HG03135 (cell line): ENCODE results near the gene HS3ST3B1.

Experiments used
- ATAC-seq: cut with Tn5 transposase; IDR thresholded peaks from one replicate; pipeline ENCODE4 v1.9.1; 2021; ENCODE audit warnings: mild to moderate bottlenecking, moderate library complexity; ENCODE audit not compliant: unreplicated experiment

HS3ST3B1 gene

DNA sequence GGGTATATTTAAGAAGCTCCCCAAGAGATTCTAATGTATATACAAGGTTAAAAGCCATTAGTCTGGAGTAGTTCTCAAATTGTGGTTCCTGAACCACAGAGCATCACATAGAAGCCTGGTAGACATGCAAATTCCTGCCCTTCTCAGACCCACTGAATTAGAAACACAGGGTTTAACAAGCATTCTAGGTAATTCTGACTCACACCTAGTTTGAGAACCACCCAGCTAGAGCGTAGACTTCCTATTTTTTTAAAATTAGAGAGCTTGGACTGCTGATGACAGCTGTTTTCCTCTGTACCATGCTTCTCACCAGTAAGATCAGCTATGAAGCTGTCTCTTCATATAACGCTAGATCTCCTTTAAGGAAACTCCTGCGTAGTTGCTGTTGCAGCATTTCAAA is 50.6 kb downstream of the HS3ST3B1 start:
- no peak for ATAC-seq

DNA sequence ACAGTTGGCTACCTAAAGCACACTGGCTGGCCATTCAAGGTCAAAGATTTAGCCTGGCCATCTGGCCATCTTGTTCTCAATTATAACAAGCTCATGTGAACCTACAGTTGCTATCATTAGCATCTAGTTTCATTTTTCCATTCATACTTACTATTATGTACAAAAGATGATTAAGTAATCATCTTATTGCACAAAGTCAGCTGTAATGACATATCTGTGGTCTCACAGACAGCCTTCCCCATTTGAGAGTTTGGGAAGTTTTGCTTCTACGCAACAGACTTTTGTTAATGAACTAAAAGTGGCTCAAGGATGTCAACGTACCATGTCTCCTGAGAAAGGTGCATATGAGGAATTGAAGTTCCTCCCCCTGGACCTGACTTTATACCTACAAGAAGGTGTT is 51.3 kb downstream of the HS3ST3B1 start:
- no peak for ATAC-seq

DNA sequence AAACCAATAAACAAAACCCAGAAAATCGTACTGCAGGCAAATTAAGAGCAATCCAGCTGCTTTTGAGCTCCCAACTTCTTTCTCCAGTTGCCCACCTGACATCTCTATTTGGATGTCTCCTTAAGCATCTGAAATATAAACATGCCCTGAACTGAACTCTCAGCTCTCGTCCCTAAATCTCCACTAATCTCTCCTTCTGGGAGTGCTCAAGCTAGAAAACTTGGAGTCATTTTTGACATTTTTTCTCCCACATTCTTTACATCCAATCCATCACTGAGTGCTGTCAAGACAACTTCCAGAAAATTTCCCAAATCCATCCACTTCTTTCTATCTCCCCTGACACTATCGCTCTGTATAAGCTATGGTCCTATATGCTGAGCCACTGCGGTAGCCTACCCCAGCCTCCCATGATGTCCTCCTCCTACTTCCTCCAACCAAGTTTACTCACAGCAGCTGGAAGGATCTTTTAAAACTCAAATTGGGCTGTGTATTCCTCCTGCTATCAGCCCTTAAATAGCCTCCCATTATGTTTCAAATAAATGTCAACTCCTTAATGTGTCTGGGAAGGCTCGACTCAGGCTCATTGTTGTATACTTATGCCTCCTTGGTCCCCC is 53.1 kb downstream of the HS3ST3B1 start:
- no peak for ATAC-seq

DNA sequence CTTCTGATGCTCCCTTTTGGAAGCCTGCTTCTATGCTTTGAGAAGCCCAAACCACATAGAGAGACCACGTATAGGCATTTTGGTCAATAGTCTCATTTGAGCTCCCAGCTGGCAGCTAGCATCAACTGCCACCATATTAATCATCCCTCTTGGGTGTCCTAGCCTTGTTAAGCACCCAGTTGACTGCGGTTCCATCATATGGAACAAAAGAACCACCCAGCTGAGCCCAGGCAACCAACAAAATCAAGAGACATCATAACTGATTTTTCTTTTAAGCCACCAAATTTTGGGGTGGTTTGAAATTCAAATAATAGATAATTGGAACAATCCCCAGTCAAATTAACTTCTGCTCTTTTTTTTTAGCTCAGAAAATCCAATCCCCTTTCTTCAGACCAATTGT is 53.9 kb downstream of the HS3ST3B1 start:
- ATAC-seq, result no peak

DNA sequence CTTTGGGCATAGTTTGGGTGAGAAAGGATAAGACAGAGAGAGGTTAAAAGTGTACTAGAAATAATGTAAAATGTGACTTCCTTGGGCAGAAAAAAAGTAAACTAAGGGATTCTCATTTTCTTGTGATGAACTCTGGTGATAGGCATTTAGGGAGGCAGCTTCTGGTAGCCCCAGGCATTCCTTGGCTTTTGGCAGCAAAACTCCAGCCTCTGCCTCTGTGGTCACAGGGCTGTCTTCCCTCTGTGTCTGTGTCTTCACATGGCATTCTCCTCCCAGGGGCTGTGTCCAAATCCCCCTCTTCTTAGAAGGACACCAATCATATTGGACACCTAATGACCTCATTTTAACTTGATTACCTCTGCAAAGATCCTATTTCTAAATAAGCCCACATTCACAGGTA is 54.7 kb downstream of the HS3ST3B1 start:
- ATAC-seq, result no peak

DNA sequence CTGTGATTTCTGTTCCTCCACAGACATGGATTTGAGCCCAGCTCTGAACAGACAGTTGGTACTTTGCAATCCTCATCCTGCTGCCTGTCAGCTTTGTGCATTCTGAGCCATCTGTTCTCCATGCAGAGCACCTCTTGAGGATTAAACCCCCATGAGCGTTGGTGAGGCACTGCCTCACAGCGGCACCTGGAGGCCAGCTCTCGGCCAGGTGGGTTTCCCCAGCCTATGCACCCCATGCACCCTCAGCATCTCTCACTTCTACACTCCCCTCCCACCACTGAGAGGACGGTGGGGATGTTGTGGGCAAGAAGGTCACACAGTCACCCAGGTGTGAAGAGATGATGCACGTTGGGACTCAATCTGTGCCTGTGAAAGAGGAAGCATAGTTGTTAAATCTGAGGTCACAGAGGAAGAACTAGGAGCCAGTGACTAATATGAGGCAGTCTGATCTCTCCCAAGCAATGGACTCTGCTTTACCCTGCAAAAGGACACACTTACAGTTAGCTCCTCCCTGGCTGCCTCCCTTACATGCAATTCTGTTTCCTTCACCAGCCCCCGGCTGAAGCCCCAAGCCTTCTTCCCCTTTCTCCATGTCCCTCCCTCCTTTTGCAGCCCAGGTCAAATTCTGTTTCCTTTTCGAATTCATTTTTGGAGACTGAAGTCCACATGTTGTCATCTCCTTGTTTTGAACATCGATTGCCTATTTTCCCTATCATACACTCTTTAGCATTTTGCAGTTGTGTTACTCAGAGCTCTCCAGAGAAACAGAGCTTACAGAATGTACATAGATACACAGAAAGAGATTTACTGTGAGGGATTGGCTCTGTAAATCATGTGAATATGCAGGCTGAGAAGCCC is 58.5 kb downstream of the HS3ST3B1 start:
- ATAC-seq, result peak; percentile 92

DNA sequence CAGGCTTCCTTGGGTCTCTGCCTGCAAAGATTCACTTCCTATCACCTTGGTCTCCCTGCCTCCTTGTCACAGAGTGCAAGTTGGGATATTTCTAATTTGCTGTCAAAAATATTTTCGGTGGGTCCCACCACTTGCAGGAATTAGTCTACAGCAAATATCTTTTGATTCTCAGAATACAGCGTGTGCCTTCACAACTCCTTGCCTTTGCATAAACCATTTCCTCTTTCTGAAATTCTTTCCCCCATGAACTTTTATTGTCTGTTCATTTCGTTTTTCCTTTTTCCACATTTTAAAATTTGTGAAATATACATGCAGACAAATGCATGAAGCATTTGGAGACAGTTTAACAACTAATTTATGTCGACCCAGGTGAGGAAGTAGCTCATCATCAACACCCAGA is 60.0 kb downstream of the HS3ST3B1 start:
- no peak for ATAC-seq

DNA sequence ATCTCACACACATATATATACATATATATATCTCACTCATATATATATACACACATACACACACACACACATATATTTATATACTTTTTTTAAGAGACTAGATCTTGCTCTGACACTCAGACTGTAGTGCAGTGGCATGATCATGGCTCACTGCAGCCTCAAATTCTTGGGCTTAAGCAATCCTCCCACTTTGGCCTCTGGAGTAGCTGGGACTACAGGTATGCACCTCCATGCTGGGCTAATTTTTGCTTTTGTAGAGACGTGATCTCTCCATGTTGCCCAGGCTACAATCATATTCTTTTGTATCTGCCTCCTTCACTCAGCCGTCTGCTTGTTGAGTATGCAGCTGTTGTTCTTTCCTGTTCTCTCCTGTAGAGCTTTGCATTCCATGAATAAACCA is 60.6 kb downstream of the HS3ST3B1 start:
- ATAC-seq, result no peak

DNA sequence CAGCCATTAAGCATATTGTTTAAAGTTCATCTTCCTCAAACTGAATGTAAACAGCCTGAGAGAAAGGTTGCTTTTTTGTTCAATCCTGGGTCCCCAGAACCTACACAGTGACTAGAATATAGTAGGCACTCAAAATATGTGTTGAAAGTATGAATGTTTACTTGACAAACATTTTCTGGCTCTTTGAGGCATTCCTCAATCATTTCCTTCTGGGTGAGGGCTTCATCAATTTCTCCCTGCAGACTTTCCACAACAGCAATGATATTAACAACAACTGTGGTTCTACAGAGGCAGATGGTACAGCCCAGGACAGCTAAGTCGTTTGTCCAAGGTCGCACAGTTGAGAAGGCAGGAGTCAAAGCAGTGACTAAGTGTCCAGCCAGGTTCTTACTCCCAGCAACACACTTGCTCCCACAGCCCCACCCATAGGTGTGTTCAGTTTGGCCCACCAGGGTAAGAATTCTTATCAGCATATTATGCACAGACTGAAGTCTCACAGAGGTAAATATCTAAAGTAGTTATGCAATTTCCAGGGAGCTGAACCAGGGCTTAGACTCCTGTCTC is 61.1 kb downstream of the HS3ST3B1 start:
- no peak for ATAC-seq

DNA sequence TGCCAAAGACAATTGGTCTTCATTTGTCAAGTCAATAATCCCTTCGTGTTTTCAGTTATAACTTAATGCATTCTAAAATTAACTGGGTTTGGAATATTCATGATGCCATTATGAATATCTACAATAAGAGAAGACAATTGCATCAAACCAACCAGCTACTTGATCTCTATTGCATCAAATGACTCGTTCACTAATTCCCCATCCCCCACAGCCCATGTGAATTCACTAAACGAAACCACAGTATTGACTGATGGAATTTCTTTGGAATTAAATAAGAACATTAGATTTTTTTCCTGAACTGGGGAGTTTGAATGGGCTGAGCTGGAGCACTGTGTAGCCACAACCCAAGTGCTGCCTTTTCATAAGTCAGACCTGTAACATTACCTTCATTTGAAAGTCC is 65.3 kb downstream of the HS3ST3B1 start:
- no peak for ATAC-seq

DNA sequence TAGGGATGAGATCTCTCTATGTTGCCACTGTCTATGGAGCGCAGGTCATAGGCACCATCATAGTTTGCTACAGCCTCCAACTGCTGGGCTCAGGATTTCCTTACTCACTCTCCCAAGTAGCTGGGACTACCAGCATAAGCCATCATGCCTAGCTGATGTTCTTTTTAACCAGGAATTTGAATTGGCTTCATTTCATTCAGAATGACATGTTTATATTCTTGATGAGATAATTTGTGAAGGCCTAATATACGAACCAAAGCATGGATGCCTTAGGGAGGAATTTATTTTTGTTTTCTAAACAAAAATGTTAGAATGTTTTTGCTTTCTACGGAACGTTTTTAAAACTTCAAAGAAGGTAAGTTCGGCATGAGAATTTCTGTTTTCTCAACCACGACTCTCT is 71.6 kb downstream of the HS3ST3B1 start:
- no peak for ATAC-seq

DNA sequence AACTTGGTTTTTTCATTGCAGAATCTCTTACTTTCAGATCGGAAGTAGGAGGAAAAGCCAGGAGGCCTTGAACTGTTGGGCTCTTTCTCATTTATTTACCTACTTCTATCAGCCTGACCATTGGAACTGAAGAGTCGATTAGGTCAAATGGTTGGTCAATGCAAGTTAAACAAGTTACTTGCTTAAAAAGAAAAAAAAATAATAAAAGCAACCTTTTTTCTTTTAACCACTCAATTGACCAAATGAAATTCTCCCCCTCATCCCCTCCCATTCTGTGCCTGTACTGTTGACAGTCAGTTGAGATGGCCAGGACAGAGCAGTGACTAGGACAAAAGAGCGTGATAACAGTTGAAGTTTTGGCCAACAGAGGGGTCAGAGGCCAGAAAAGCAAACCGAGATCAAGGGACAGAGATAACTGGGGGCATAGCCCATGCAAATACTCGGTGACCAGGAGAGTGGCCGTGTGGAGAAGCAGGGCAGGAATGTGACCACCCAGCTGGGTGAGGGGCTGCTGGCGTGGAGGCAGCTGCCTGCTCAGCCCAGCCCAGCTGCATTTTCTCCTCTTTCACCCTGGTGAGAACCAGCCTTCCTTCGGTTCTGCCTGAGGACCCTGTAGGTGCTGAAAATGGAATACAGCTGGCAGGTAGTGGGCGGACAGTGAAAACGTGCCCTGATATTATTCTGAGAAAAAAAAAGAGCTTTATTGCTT is 72.2 kb downstream of the HS3ST3B1 start:
- no peak for ATAC-seq

DNA sequence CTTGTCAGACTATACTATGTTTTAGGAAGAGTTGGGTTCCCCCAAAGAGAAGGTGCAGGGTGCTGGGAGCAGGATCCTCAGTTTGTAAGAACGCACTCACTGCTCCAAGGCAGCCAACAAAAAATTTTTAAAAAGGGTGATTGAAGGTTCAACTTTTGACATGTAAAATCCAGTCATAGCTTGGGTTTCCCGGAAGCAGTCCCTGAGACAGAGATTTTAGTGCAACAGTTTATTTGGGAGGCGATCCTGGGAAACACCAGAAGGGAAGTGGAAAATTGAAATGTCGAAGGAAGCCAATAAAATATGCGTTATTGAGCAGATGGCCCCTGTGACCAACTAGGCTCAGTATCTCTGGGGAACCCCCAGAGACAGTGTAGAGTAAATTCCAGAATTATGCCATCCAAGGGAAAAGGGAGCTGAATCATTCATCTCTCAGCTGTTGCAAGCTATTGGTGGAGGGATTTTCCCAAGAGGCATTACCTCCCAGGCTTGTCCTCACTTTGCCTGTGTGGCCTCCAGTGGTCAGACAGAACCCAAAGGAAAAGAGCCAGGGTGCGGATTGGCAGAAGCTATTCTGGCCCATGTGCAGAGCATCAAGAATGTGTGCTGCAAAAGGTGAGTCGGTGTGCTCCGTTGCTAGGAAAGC is 72.9 kb downstream of the HS3ST3B1 start:
- ATAC-seq, result no peak

DNA sequence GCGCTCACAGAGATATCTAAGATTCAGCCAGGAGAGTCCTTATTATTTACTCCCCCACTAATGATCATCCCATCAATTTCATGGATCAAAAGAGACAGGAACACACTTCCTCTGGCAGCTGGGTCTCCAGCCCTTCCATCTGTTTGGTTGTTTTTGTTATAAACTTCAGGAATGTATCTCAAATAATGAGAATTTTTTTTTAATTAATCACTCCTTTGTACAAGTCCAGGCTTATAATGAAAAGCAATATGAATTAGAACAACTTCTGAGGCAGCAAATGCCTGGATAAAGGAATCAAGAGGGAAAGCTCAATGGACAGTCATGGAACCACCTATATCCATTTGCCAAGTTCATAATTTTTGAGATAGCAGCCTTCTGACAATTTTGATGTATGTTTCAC is 73.4 kb downstream of the HS3ST3B1 start:
- ATAC-seq, result no peak

DNA sequence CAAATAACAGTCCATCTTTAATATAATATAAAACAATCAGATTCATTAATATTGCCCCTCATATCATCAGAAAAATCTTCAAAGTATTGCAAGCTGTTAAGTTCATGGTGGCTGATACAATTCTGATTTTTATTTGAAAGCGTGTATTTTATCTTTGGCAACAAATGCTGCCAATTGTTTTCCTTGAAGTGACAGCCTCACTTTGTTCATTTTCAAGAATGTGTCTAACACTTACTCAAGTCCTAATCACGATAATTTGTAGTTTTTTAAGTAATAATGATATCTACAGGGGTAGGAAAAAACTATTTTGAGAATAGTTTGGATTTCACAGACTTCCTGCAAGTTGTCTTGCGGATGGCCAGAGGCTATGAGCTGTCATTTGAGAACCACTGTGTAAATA is 75.8 kb downstream of the HS3ST3B1 start:
- ATAC-seq, result no peak

DNA sequence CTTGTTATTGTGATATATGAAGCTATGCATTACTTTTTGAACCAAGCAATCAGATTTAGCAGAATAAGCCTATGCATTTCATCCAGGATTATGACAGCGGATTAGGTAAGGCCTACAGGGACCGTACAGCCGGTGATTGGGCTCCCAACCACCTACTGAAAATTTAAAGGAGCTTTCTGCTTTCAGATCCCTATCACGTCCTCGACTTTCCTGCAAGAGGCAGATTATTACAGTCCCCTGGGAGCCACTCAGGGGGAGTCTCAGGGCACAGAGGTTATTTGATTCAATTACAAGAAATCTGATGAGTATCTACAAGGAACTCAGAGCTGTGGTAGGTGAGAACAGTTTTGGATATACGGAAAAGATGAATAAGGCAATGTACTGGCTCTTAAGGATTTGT is 80.7 kb downstream of the HS3ST3B1 start:
- ATAC-seq, result no peak

DNA sequence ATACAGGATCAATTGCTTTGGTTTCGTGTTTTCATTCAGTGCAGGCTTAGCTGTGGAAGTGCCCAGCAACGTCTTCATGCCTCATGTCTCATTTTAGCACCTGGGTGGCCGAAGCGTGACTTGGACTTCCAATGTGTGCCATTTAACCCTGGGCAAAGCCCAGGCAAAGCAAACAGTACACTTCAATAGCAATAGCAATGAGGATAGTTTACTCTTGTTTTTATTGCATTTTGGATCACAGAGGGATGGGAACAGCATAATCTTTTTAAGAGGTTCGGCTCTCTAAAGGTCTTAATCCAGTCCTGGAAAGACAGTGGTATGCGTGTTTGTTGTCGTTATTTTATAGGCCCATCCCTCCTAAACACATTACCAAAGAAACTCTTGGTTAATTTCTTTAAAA is 86.2 kb downstream of the HS3ST3B1 start:
- ATAC-seq, result no peak

DNA sequence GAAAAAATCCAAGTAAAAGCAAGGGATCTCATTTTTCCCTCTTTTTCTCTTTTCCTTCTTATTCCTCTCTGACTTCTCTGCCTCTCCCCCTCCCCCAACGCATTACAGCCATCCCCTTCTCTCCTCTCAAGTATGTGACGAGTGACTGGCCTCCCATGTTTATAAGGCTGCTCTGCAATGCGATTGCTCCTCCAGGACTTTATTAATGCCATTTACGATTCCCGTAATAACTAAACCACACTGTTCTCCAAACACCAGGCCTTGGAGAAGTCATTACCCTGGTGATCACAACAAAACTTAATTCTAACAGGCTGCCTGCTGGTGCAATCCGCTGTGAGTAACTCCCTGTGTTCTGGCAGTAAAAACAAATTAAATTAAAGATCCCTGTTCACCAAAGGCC is 88.8 kb downstream of the HS3ST3B1 start:
- ATAC-seq, result no peak

DNA sequence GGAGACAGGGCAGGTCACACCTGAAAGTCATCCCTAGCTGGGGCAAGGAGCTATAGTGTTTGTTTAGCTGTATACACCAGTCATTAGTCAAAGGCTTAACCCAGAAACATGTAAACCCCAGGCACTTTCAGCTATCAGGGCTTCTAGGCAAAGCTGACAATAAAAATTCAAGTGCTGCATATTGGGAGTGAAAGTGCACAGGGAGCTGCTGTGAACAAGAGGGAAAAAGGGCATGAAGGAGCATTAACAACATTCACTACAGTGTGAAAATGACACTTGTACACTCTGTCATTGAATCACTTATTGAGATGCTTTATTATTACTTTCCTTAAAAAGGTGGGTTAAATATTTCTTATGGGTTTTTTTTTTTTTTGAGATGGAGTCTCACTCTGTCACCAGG is 92.8 kb downstream of the HS3ST3B1 start:
- ATAC-seq, result no peak

DNA sequence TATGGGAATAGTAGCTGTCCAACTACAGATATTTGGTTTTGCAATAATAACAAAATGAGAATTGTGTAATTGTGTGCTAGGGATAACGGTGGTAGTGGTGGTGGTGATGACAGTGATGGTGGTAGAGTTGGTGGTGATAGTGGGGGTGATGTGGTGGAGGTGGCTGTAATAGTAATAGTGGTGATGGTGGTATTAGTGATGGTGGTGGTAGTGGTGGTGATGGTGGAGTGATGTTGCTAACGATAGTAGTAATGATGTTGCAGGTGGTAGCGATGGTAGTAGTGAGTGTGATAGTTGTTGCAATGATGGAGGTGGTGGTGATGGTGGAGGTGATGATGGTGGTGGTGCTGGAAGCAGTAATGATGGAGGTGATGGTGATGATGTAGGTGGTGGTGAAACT is 94.4 kb downstream of the HS3ST3B1 start:
- no peak for ATAC-seq

DNA sequence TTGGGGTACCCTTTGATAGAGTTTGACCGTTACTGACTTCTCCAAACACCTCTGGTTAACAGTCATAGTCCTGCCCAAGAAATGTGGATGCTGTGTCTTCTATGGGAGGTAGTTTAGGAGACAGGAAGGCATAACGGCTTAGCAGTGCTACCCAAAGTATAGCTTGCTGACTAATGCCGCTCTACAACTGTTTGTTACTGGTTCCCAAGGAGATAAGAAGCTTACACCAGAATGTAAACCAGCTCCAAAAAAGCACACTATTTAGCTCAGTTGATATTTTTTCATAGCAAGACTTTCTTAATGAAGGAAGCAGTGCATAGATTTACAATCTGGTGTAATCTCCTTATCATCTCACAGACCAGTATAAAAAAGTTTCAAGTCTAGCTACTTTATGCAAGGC is 95.7 kb downstream of the HS3ST3B1 start:
- no peak for ATAC-seq
